GM12874 (cell line): ENCODE data around the gene GALNT1.

Source experiments
- TF ChIP-seq, protein P1 (sequence below): IDR thresholded peaks from 2 replicates; pipeline ENCODE4 v1.5.1; 2011; ENCODE audit warnings: low read depth, mild to moderate bottlenecking, control low read depth, low read length, moderate library complexity; ENCODE audit not compliant: insufficient read depth

GALNT1 gene

DNA sequence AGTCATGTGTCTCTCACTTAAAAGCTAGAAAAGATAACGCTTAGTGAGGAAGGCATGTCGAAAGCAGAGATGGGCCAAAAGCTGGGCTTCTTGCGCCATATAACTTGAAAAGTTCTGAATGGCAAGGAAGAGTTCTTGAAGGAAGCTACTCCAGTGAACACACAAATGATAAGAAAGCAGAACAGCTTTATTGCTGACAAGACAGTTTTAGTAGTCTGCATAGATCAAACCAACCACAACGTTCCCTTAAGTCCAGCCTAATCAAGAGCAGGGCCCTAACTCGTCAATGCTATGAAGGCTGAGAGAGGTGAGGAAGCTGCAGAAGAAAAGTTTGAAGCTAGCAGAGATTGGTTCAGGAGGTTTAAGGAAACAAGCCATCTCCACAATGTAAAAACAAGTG lies 55.7 kb downstream of the GALNT1 start:
- TF ChIP-seq, protein P1, sequence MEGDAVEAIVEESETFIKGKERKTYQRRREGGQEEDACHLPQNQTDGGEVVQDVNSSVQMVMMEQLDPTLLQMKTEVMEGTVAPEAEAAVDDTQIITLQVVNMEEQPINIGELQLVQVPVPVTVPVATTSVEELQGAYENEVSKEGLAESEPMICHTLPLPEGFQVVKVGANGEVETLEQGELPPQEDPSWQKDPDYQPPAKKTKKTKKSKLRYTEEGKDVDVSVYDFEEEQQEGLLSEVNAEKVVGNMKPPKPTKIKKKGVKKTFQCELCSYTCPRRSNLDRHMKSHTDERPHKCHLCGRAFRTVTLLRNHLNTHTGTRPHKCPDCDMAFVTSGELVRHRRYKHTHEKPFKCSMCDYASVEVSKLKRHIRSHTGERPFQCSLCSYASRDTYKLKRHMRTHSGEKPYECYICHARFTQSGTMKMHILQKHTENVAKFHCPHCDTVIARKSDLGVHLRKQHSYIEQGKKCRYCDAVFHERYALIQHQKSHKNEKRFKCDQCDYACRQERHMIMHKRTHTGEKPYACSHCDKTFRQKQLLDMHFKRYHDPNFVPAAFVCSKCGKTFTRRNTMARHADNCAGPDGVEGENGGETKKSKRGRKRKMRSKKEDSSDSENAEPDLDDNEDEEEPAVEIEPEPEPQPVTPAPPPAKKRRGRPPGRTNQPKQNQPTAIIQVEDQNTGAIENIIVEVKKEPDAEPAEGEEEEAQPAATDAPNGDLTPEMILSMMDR, result no peak

DNA sequence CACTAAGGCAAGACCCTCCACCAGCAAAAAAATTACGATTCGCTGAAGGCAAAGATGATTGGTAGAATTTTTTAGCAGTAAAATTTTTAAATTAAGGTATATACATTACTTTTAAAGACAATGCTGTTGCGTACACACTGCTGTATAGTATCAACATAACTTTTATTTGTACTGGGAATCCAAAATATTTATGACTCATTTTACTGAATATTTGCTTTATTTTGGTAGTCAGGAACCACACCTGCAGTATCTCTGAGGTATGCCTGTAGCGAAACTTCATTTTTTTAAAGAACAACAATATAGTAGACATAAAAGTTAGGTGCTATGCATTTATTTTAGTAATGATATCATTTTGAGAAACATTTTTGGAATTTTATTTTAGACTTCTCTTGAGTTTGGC lies 57.8 kb downstream of the GALNT1 start:
- TF ChIP-seq, protein P1, result no peak

DNA sequence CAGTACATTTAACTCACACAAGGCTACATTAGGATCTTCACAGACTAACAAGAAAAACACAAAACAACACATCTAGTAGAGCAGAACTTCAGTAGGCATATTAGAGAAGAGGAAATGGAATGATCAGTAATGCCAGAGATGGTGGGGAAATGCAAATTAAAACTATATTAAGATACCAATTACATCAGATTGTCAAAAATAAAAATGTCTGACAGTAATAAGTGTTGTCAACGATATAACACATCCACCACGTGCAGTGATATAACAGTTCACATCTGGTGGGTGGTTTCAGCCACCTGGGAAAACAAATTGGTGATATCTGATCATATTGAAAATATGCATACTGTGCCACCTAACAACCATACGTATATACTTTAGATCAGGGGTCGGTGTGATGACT lies 59.9 kb downstream of the GALNT1 start:
- TF ChIP-seq, protein P1, result no peak

DNA sequence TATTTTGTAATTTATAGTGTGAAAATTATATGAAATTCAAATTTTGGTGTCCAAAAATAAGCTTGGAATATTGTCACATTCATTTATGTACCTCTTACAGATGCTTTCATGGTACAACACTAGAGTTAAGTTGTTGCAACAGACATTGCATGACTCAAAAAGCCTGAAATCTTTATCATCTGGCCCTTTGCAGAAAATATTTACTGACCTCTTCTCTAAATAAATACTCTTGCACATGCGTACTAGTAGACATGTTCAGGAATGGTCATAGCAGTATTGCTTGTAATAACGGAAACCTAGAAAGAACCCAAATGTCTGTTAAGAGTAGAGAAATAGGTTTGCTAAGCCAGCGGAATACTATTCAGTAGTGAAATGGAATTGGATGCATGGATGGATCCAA lies 60.4 kb downstream of the GALNT1 start:
- TF ChIP-seq, protein P1, result no peak

DNA sequence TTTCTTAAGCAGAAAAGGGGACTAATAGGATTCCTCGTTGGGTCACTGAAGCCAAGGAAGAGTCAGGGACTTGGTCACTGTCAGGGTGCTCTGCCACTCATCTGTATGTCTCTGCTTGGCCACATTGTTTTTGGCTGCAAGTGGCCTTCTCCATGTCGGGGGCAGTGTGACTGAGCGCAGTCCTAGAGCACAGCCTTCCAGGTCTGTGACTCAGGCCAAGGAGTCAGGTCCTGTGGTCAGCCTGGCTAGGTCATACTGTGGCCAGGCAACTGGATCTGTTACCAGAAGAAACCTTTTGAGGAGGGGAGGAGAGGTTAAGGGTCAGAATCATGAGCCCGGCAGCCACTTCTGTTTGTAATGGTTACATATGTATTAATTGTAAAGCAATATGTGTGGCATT lies 61.3 kb downstream of the GALNT1 start:
- TF ChIP-seq, protein P1, result no peak

DNA sequence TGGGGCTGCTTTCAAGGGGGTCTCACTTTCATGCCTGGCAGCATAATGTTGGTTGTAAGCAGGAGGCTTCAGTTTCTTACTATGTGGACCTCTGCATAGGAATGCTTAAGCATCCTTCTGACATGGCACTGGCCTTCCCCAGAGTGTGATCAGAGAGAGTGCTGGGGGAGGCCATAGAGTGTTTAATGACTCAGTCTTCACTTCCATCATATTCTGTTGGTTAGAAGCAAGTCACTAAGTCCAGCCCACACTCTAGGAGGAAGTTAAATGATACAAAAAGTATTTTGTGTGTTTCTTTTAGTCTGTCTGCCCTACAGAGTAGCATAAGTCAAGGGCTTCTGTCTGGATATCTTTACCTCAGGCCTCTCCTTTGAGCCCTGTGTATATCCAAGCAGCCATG lies 64.9 kb downstream of the GALNT1 start:
- TF ChIP-seq, protein P1, result no peak

DNA sequence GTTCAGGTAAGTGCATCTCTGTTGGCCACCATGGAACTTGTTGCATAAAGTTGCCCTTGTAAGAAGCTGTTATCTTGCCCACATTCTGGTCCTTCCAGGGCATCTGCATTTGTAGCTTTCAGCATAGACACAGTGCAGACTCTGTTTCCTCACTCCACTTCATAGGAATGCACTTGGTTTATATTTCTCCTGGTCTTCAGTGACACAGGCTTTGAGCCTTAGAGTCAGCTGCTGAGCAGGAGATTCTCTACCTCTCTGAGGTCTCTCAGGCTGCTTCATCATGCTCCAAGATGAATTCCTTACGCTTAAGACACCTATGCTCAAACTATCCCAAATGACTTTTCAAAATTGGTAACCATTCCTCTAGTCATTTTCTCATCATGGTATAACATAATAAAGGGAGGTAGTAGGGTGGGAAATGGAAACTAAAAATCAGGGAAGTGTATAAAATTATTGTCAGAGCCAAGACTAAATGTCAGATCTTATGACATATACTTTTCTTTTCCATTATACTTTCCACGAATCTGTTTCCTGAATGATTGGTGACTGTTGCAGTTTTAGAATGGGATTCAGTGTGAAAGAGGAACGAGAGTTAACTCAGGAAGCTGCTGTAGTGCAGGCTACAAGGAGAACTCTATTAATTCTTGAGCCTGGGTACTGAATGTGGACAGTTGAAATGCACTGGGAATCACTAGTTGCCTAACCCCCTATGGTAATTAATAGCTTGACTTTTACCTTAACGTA lies 72.0 kb downstream of the GALNT1 start:
- TF ChIP-seq, protein P1, result no peak
